H1 (cell line): ENCODE results near the gene TLE4. TPM values are rescaled to one million over a fixed set of nuclear protein-coding genes. Genes with fewer than 3 reads are reported as not detected.

Source experiments
- SP2 ChIP-seq: IDR thresholded peaks from 2 replicates; pipeline ENCODE4 v1.6.1; 2012; ENCODE audit warnings: mild to moderate bottlenecking, low read length, inconsistent platforms
- YY1 ChIP-seq: IDR thresholded peaks from 2 replicates; pipeline ENCODE4 v1.6.1; 2011; ENCODE audit warnings: low read depth, mild to moderate bottlenecking, low read length
- polyA plus RNA-seq, 7 experiments: library from polyadenylated mRNA; depleted of rRNA in 3 of 7; stranded (reverse) in 5 of 7; unstranded in 2 of 7; fragments of >200 nt in 5 of 7; fragments of 200-250 nt in 2 of 7; gene quantifications; 1 replicate in 5 of 7; 2 replicates in 1 of 7; 4 replicates in 1 of 7; pipeline versions ENCODE4 v1.2.1 to v1.2.3, GENCODE V29; 2011 to 2013; ENCODE audit warnings: missing spikeins in 2 of 7, mixed read lengths in 2 of 7
- total RNA-seq: library from RNA; stranded (reverse); fragmentation: NEBNext Ultra II Directional; extraction: Animal tissue kit (Norgen Biotek cat#: 25700); gene quantifications from 2 replicates; pipeline ENCODE4 v1.2.1, GENCODE V29; 2021
- TF ChIP-seq, protein P1 (sequence below): fragments of 300-600 bp; sonication (generic); IDR thresholded peaks from 2 replicates; pipeline ENCODE4 v1.7.1; 2012; ENCODE audit warnings: low read length, moderate library complexity, mild to moderate bottlenecking, inconsistent platforms; ENCODE audit not compliant: insufficient replicate concordance

TLE4 gene
- total and polyA plus RNA-seq, 2 of the 8 experiments (the other 6 are each of a cell fraction or from before 2014, with no cell fraction given), result 32.4 to 36.9 TPM

DNA sequence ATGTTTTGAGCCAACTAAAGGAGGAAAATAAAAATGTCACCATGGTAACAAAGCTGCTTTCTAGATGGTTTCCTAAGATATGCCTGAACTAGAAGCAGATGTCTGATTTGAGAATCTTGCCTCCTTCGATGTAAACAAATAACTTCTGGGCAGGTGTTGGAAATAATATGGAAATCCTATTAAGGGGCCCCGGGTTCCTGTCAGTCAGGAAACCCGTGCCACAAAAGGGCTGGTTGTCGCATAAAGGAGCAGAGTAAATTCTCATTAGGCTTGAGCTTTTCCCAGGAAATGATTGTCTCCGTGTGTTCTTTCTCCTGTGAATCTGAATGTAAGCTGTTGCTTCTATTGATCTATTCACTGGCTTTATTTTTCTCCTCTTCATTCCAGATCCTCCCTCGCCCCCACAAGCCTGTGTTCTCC, 90.8 kb downstream of the TLE4 start (continued):
- TF ChIP-seq, protein P1, sequence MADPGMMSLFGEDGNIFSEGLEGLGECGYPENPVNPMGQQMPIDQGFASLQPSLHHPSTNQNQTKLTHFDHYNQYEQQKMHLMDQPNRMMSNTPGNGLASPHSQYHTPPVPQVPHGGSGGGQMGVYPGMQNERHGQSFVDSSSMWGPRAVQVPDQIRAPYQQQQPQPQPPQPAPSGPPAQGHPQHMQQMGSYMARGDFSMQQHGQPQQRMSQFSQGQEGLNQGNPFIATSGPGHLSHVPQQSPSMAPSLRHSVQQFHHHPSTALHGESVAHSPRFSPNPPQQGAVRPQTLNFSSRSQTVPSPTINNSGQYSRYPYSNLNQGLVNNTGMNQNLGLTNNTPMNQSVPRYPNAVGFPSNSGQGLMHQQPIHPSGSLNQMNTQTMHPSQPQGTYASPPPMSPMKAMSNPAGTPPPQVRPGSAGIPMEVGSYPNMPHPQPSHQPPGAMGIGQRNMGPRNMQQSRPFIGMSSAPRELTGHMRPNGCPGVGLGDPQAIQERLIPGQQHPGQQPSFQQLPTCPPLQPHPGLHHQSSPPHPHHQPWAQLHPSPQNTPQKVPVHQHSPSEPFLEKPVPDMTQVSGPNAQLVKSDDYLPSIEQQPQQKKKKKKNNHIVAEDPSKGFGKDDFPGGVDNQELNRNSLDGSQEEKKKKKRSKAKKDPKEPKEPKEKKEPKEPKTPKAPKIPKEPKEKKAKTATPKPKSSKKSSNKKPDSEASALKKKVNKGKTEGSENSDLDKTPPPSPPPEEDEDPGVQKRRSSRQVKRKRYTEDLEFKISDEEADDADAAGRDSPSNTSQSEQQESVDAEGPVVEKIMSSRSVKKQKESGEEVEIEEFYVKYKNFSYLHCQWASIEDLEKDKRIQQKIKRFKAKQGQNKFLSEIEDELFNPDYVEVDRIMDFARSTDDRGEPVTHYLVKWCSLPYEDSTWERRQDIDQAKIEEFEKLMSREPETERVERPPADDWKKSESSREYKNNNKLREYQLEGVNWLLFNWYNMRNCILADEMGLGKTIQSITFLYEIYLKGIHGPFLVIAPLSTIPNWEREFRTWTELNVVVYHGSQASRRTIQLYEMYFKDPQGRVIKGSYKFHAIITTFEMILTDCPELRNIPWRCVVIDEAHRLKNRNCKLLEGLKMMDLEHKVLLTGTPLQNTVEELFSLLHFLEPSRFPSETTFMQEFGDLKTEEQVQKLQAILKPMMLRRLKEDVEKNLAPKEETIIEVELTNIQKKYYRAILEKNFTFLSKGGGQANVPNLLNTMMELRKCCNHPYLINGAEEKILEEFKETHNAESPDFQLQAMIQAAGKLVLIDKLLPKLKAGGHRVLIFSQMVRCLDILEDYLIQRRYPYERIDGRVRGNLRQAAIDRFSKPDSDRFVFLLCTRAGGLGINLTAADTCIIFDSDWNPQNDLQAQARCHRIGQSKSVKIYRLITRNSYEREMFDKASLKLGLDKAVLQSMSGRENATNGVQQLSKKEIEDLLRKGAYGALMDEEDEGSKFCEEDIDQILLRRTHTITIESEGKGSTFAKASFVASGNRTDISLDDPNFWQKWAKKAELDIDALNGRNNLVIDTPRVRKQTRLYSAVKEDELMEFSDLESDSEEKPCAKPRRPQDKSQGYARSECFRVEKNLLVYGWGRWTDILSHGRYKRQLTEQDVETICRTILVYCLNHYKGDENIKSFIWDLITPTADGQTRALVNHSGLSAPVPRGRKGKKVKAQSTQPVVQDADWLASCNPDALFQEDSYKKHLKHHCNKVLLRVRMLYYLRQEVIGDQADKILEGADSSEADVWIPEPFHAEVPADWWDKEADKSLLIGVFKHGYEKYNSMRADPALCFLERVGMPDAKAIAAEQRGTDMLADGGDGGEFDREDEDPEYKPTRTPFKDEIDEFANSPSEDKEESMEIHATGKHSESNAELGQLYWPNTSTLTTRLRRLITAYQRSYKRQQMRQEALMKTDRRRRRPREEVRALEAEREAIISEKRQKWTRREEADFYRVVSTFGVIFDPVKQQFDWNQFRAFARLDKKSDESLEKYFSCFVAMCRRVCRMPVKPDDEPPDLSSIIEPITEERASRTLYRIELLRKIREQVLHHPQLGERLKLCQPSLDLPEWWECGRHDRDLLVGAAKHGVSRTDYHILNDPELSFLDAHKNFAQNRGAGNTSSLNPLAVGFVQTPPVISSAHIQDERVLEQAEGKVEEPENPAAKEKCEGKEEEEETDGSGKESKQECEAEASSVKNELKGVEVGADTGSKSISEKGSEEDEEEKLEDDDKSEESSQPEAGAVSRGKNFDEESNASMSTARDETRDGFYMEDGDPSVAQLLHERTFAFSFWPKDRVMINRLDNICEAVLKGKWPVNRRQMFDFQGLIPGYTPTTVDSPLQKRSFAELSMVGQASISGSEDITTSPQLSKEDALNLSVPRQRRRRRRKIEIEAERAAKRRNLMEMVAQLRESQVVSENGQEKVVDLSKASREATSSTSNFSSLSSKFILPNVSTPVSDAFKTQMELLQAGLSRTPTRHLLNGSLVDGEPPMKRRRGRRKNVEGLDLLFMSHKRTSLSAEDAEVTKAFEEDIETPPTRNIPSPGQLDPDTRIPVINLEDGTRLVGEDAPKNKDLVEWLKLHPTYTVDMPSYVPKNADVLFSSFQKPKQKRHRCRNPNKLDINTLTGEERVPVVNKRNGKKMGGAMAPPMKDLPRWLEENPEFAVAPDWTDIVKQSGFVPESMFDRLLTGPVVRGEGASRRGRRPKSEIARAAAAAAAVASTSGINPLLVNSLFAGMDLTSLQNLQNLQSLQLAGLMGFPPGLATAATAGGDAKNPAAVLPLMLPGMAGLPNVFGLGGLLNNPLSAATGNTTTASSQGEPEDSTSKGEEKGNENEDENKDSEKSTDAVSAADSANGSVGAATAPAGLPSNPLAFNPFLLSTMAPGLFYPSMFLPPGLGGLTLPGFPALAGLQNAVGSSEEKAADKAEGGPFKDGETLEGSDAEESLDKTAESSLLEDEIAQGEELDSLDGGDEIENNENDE, result no peak
- TF ChIP-seq SP2, result no peak
- TF ChIP-seq YY1, result no peak
